HCT116 (cell line): ENCODE measurements around the gene LRRC14B. TPM values are rescaled to one million over a fixed set of nuclear protein-coding genes. Genes with fewer than 3 reads are reported as not detected.
"Not testable (repeated sequence)": the region's sequence is repeated elsewhere in the genome, so short reads cannot be mapped to it uniquely, and the experiment has no call there.

Source experiments
- ATAC-seq: fragments of 200-7000 bp; cut with Tn5 transposase; 2 replicates; pipeline ENCODE4 v1.9.1; 2020; ENCODE audit warnings: mild to moderate bottlenecking, moderate library complexity
- BruUV-seq: library from RNA; stranded (reverse); fragments of 400-500 nt; replicated peaks from 2 replicates; lab custom pipeline; 2021; lab: Mats Ljungman, UMichigan
- CTCF ChIA-PET: fragments of 300-600 bp; sonication (Branson Sonifier 250); formaldehyde crosslinking; loops from one replicate; lab custom pipeline; 2021; ENCODE audit warnings: antibody characterized with exemption; lab: Charles Lee
- POLR2A ChIA-PET: fragments of 300-600, 350-600 bp; sonication (Branson Sonifier 250); formaldehyde crosslinking; loops from one replicate; lab custom pipeline; 2021; ENCODE audit warnings: antibody characterized with exemption; lab: Charles Lee
- RAD21 ChIA-PET, 2 experiments: fragments of 300-600 bp; sonication (Branson Sonifier 250); formaldehyde crosslinking; loops; one replicate each; lab custom pipeline; 2023; ENCODE audit warnings: low total read pairs in 2 of 2; ENCODE audit not compliant: uncharacterized antibody in 2 of 2, unreplicated experiment in 2 of 2, low non-redundant PET in 1 of 2; lab: Charles Lee
- DNase-seq: peaks from one replicate; pipeline ENCODE4 v3.0.0-alpha.2; 2010; ENCODE audit warnings: low read depth, low spot score
- H2AFZ ChIP-seq: fragments of 200-600 bp; shearing (Covaris generic), sonication (generic); 2 replicates; pipeline ENCODE4 v1.6.1; 2017; ENCODE audit warnings: low read depth, mixed run types, mixed read lengths, antibody characterized with exemption, low read length; ENCODE audit not compliant: poor library complexity, severe bottlenecking
- H3K27ac ChIP-seq: 2 replicates; pipeline ENCODE4 v1.5.1; 2012; ENCODE audit warnings: low read depth, low read length
- H3K27me3 ChIP-seq: fragments of 200-600 bp; sonication (generic); 2 replicates; pipeline ENCODE4 v1.6.1; 2016; ENCODE audit warnings: mixed run types, low read length, mixed read lengths; ENCODE audit not compliant: insufficient read depth
- H3K36me3 ChIP-seq, 2 experiments: fragments of 200-500 bp in 1 of 2; fragments of 200-600 bp in 1 of 2; sonication (Bioruptor generic) in 1 of 2; sonication (generic) in 1 of 2; 2 replicates each; pipeline versions ENCODE4 v1.5.1 to v1.6.1; 2014 to 2016; ENCODE audit warnings: low read length in 2 of 2, inconsistent platforms in 1 of 2, mixed read lengths in 1 of 2, mixed run types in 1 of 2; ENCODE audit not compliant: insufficient read depth in 2 of 2, control insufficient read depth in 1 of 2
- H3K4me1 ChIP-seq, 2 experiments: fragments of 200-600 bp in 1 of 2; sonication (generic) in 1 of 2; 2 replicates each; pipeline versions ENCODE4 v1.5.1 to v1.6.1; 2012 to 2017; ENCODE audit warnings: low read length in 2 of 2, inconsistent platforms in 1 of 2, mild to moderate bottlenecking in 1 of 2, mixed read lengths in 1 of 2, mixed run types in 1 of 2, moderate library complexity in 1 of 2; ENCODE audit not compliant: insufficient read depth in 2 of 2, control insufficient read depth in 1 of 2
- H3K4me2 ChIP-seq: fragments of 200-600 bp; sonication (generic); 2 replicates; pipeline ENCODE4 v1.6.1; 2017; ENCODE audit warnings: mixed run types, low read length, mixed read lengths
- H3K4me3 ChIP-seq, 2 experiments: fragments of 200-600 bp in 1 of 2; sonication (generic) in 1 of 2; replicated peaks in 1 of 2; 2 replicates each; pipeline ENCODE4 v1.5.1; 2011 to 2016; ENCODE audit warnings: low read length in 2 of 2, control low read depth in 1 of 2, low read depth in 1 of 2, mild to moderate bottlenecking in 1 of 2, mixed read lengths in 1 of 2, mixed run types in 1 of 2
- H3K79me2 ChIP-seq: fragments of 200-600 bp; sonication (generic); 2 replicates; pipeline ENCODE4 v1.6.1; 2017; ENCODE audit warnings: mild to moderate bottlenecking, mixed run types, low read length, moderate library complexity, mixed read lengths; ENCODE audit not compliant: insufficient read depth
- H3K9ac ChIP-seq: fragments of 200-600 bp; sonication (generic); 2 replicates; pipeline ENCODE4 v1.6.1; 2016; ENCODE audit warnings: low read length, mixed read lengths
- H3K9me2 ChIP-seq: fragments of 200-600 bp; sonication (generic), shearing (Covaris generic); 2 replicates; pipeline ENCODE4 v1.6.1; 2017; ENCODE audit warnings: mixed run types, mild to moderate bottlenecking, moderate library complexity; ENCODE audit not compliant: insufficient read depth
- H3K9me3 ChIP-seq, 2 experiments: fragments of 200-500 bp in 1 of 2; fragments of 200-600 bp in 1 of 2; sonication (Bioruptor generic) in 1 of 2; sonication (generic) in 1 of 2; 2 replicates each; pipeline ENCODE4 v1.6.1; 2014 to 2017; ENCODE audit warnings: low read length in 2 of 2, mixed read lengths in 2 of 2, inconsistent platforms in 1 of 2, low read depth in 1 of 2, mild to moderate bottlenecking in 1 of 2, mixed run types in 1 of 2, moderate library complexity in 1 of 2; ENCODE audit not compliant: control insufficient read depth in 1 of 2, insufficient read depth in 1 of 2
- H4K20me1 ChIP-seq: fragments of 200-600 bp; sonication (generic), shearing (Covaris generic); 2 replicates; pipeline ENCODE4 v1.6.1; 2017; ENCODE audit warnings: mixed run types, mild to moderate bottlenecking, moderate library complexity; ENCODE audit not compliant: insufficient read depth
- CBX3 ChIP-seq: IDR thresholded peaks from 2 replicates; pipeline ENCODE4 v1.6.1; 2012; ENCODE audit warnings: low read depth
- CEBPB ChIP-seq: IDR thresholded peaks from 2 replicates; pipeline ENCODE4 v1.6.1; 2012; ENCODE audit warnings: low read depth
- EGR1 ChIP-seq: IDR thresholded peaks from 2 replicates; pipeline ENCODE4 v1.6.1; 2012; ENCODE audit warnings: low read depth
- FOSL1 ChIP-seq: IDR thresholded peaks from 2 replicates; pipeline ENCODE4 v1.6.1; 2012; ENCODE audit warnings: low read depth
- MAX ChIP-seq: IDR thresholded peaks from 2 replicates; pipeline ENCODE4 v1.6.1; 2012
- POLR2A ChIP-seq: IDR thresholded peaks from 2 replicates; pipeline ENCODE4 v1.7.0; 2011; ENCODE audit warnings: borderline replicate concordance; ENCODE audit not compliant: insufficient read depth, insufficient read length; ENCODE audit errors: extremely low read depth
- POLR2AphosphoS5 ChIP-seq: IDR thresholded peaks from 2 replicates; pipeline ENCODE4 v1.6.1; 2011; ENCODE audit warnings: mild to moderate bottlenecking, low read depth, low read length, moderate library complexity
- RAD21 ChIP-seq: IDR thresholded peaks from 2 replicates; pipeline ENCODE4 v1.6.1; 2012; ENCODE audit warnings: low read depth, mild to moderate bottlenecking
- SIN3A ChIP-seq: IDR thresholded peaks from 2 replicates; pipeline ENCODE4 v1.6.1; 2012; ENCODE audit warnings: low read depth
- TCF7L2 ChIP-seq: IDR thresholded peaks from 2 replicates; pipeline ENCODE4 v1.7.0; 2011; ENCODE audit warnings: borderline replicate concordance, inconsistent platforms; ENCODE audit not compliant: insufficient read depth, insufficient read length; ENCODE audit errors: extremely low read depth
- YY1 ChIP-seq: IDR thresholded peaks from 2 replicates; pipeline ENCODE4 v1.6.1; 2011; ENCODE audit warnings: low read length, low read depth, moderate library complexity, mild to moderate bottlenecking; ENCODE audit not compliant: insufficient replicate concordance; ENCODE audit errors: extremely low read depth
- ZFX ChIP-seq: fragments of 450-650 bp; IDR thresholded peaks from 2 replicates; pipeline ENCODE4 v1.6.1; 2017
- intact Hi-C: fragments of 100-400 bp; cut with micrococcal nuclease; formaldehyde crosslinking; loops from 2 replicates; pipeline ENCODE4 v1.10.0; 2022
- total RNA-seq: library from RNA; stranded (reverse); gene quantifications from one replicate; pipeline ENCODE4 v1.2.1, GENCODE V29; 2021; ENCODE audit not compliant: unreplicated experiment

LRRC14B gene
- total RNA-seq, 1 experiment from 2014 or later: not detected

GRCh38 chr5:231661-232060 is 40.4 kb downstream of the LRRC14B start:
- no TSS peak for BruUV-seq
- Histone ChIP-seq H3K4me2 (no peak overlapping the region), H3K9me3 (no peaks in the 10 kb centered on the region), H3K4me3 (no peak overlapping the region), H4K20me1 (no peaks in the 10 kb centered on the region), H3K79me2 (0 out of 2 replicates have a peak, but pooled peaks cover 4% of the 10 kb centered on the region), H3K9ac (no peak overlapping the region), H3K27me3 (no peaks in the 10 kb centered on the region), H3K4me1 (no peaks in the 10 kb centered on the region), H3K27ac (no peak overlapping the region), H2AFZ (no peak overlapping the region), H3K9me2 (no peaks in the 10 kb centered on the region), H3K36me3 (peaks cover 28 to 29% of the 10 kb centered on the region in 2 experiments)
- POLR2A ChIA-PET: no interaction called here
- DNase-seq (no peak), ATAC-seq (no peak)
- RAD21 ChIA-PET: no interaction called here
- intact Hi-C loops: no loop called here
- TF ChIP-seq POLR2AphosphoS5 (no peak), FOSL1 (no peak), POLR2A (no peak), YY1 (no peak), RAD21 (no peak), TCF7L2 (no peak), EGR1 (no peak), ZFX (no peak), CBX3 (no peak), SIN3A (no peak), CEBPB (no peak), MAX (no peak)
- CTCF ChIA-PET: no interaction called here

- H3K27me3 ChIP-seq, H3K27ac ChIP-seq, BruUV-seq, H3K79me2 ChIP-seq, H3K9me2 ChIP-seq, H3K9me3 ChIP-seq, intact Hi-C loops, H4K20me1 ChIP-seq, H2AFZ ChIP-seq, H3K4me2 ChIP-seq, H3K4me3 ChIP-seq, DNase-seq, H3K4me1 ChIP-seq, CTCF ChIA-PET, ATAC-seq, POLR2A ChIA-PET, H3K9ac ChIP-seq, RAD21 ChIA-PET: not testable (repeated sequence)
- peaks cover 18 to 25% of the 10 kb centered on the region in 2 experiments for H3K36me3 ChIP-seq
Observed at GRCh38 chr5:233426-233825, 42.1 kb downstream of the LRRC14B start.
